ENCODE measurements around the gene ARHGAP4.

Gene ARHGAP4

GRCh38 chrX:153866302-153867019 lies 59.6 kb downstream of the ARHGAP4 start:
- DNase-seq (ENCODE audit: low spot score) = no peak

GRCh38 chrX:153865685-153866084 lies 60.4 kb downstream of the ARHGAP4 start:
- DNase-seq (ENCODE audit: low spot score) = no peak

DNA sequence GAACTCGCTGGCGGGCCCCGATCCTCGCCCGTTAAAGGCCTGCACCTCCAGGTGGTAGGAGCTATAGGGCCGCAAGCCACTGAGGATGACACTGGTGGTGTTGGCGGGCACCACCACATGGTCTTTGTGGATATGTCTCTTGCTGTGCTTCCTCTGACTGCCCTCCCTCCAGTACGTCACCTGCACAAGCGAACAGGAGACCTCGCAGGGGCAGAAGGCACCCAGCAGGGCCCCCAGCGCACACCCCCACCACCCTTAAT lies 60.8 kb downstream of the ARHGAP4 start:
- DNase-seq (ENCODE audit: low spot score) = no peak

DNA sequence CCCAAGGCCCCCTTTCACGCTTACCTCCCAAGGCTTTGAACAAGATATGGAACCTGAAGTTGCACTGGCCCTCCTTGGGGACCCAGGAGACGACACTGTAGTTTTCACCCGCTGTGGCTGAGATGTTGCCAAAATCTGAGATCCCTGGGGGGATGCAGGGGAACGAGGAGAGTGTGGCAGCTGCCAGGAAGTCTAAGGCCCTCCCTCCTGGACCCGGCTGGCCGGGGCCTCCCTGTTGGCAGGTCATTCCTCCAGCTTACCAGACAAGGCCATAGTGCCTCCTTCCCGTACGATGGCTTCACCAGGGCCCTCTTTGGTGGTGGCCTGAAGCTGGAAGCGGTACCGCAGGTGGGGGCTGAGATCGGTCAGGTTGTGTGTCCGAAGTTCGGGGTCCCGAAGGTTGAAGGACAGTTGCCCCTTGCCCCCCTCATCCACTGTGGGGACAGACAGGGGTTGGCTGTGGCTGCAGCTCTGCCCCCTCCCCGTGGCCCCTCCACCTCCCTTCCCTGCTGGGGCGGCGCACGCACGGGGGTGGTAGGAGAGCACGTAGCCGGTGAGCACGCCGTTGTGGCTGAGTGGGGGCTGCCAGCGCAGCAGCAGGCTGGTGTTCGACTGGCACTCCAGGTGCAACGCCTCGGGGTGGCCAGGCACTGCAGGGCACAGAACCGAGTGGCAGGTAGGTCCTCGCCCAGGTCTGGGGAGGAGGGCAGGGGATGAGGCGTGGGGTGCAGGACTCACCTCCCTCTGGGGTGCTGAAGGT lies 61.3 kb downstream of the ARHGAP4 start:
- no peak for DNase-seq (ENCODE audit: low spot score)

DNA sequence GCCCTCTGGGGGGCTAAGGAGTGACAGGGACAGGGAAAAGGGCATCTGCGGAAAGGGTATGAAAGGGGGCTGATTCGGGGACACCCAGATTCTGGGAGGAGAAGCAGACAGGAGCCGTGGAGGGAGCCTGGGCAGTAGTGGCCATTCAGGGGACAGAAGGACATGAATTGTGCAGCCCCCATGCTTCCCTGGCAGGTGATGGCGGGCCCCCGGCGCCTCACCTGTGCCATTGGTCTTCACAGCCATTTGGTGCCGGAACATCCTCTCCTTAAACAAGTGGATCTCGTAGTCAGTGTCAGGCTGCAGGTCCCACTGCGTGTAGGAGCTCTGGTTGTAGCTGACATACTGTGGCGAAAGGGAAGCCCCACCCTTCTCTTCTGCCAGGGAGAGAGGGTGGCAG lies 62.0 kb downstream of the ARHGAP4 start:
- DNase-seq (ENCODE audit: low spot score) = no peak

GRCh38 chrX:153863251-153863991 lies 62.6 kb downstream of the ARHGAP4 start:
- DNase-seq (ENCODE audit: low spot score) = no peak

DNA sequence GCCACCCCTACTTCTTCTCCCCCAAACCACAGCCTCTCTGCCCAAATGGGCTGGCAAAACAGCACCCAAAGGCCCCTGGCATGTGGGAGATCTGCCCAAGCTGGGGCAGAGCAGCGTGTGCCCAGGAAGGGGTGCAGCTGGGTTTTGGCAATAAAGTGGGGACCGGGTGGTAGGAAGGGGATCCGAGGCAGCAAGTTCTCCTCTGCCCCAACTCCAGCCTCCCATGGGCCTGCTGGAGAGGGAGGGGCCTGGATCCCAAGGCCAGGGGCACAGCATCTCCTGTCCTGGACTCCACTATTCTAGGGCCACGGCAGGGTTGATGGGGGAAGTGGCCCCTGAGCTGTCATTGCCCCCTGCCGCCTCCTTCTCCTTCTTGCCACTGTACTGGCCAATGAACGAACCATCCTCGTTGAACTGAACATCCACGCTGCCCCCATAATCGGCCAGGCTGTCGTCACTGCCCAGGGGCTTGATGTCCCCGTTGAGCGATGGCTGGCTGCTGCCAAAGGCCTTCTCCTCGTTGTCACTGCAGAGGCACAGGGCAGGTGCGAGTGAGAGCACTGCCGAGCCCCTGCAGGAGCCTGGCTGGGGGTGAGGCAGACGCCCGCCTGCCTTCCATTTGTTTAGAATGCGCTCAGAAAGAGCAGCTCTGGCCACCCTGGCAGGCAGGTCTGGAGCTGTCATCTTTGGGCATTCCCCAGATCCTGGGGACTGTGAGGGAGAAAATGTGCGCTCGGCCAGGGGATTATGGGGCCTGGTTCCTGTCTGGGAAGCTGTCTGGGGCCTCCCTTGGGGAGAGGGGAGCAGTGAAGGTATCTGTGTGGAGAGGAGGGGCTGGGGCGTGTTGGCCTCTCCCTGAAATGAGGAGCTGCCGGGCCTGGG lies 63.5 kb downstream of the ARHGAP4 start:
- DNase-seq (ENCODE audit: low spot score) = no peak

DNA sequence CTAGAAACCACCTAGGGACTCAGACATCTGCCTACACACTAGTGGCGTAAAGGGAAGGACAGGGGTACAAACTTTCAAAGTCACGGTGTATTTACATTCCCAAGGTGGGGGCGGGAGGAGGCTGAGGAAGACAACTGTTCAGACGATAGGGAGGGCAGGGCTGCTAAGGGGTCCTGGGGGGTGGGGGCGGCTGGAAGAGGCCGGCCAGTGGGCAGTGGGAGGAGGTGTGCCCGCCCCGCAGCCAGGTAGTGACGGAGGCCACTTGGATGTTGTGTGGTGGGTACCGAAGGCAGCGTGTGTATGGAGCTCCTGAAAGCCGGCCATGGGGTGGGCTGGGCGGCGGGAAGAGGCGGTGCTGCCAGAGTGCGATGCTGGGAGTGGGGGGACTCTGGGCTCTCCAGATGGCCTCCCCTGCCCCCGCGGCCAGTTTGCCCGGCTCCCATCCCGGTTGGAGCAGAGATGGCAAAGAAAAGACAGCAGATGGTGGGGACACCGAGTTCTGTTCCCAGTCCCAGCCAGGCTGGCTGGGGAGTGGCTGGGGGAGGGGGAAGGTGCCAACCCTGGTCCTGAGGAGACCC lies 64.2 kb downstream of the ARHGAP4 start:
- no peak for DNase-seq (ENCODE audit: low spot score)

DNA sequence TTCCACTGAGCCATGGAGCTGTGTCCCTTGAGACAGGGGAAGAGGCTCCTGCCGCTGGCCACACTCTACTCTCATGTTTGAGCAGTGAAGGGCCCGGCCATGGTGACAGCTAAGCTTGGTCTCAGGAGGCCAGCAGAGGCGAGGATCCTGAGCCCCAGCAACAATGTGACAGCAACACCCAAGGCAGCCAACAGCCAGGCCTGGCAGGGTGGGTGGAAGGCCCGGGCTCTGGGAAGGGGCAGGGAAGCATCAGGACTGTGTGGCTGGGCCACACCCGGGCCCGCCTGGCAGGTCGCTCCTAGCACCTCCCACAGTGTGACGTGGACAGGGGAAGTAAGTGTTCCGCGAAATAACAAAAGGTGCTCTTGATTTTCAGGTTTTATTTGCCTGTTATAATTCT lies 64.9 kb downstream of the ARHGAP4 start:
- no peak for DNase-seq (ENCODE audit: low spot score)

Data from LoVo (cell line).